Uterus (tissue), 4 donors: Measurements from ENCODE around the gene COL25A1. TPM values are rescaled to one million over a fixed set of nuclear protein-coding genes. Genes with fewer than 3 reads are reported as not detected.

ENCODE experiments used
- DNase-seq, 2 donors: peaks; one replicate each; pipeline ENCODE4 v3.0.0-alpha.2; 2019 to 2020
- H3K27ac ChIP-seq, 2 donors: fragments of 200-600 bp; sonication (generic); 1 replicate in 1 of 2; 2 replicates in 1 of 2; pipeline ENCODE4 v1.5.1; 2016 to 2018
- H3K27me3 ChIP-seq, 2 donors: fragments of 200-600 bp; sonication (generic); one replicate each; pipeline ENCODE4 v1.5.1; 2018 to 2019; ENCODE audit warnings: control low read depth in 1 of 2
- H3K36me3 ChIP-seq, 2 donors: fragments of 200-600 bp; sonication (generic); one replicate each; pipeline ENCODE4 v1.5.1; 2019; ENCODE audit warnings: control low read depth in 1 of 2
- H3K4me1 ChIP-seq, 2 donors: fragments of 200-600 bp; sonication (generic); one replicate each; pipeline ENCODE4 v1.5.1; 2018 to 2019; ENCODE audit warnings: control low read depth in 1 of 2
- H3K4me3 ChIP-seq, 2 donors: fragments of 200-600 bp; sonication (generic); 1 replicate in 1 of 2; 2 replicates in 1 of 2; pipeline ENCODE4 v1.5.1; 2018 to 2019; ENCODE audit warnings: mild to moderate bottlenecking in 1 of 2
- H3K9me3 ChIP-seq, 2 donors: fragments of 200-600 bp; sonication (generic); one replicate each; pipeline ENCODE4 v1.5.1; 2019; ENCODE audit warnings: control low read depth in 1 of 2
- CTCF ChIP-seq, 4 experiments: fragments of 200-600 bp in 2 of 4; fragments of 450-650 bp in 2 of 4; sonication (generic) in 2 of 4; IDR thresholded peaks; one replicate each; pipeline ENCODE4 v1.5.1; 2016 to 2019; ENCODE audit warnings: antibody characterized with exemption in 4 of 4, mild to moderate bottlenecking in 2 of 4, moderate library complexity in 1 of 4
- POLR2A ChIP-seq, 2 donors: fragments of 450-650 bp; IDR thresholded peaks; one replicate each; pipeline ENCODE4 v1.6.1; 2016; ENCODE audit warnings: antibody characterized with exemption in 2 of 2, mild to moderate bottlenecking in 1 of 2, moderate library complexity in 1 of 2
- intact Hi-C: fragments of 100-400 bp; cut with DNase I; formaldehyde crosslinking; loops from one replicate; pipeline ENCODE4 v1.15.1; 2023; ENCODE audit warnings: low total_unique reads
- total RNA-seq, 4 donors: library from RNA; depleted of rRNA in 3 of 4; stranded (reverse); fragments of >200 nt in 3 of 4; gene quantifications; one replicate each; pipeline versions ENCODE4 v1.1.0 to v1.2.4, GENCODE V29; 2014 to 2023
- donor health status: DM: yes; HTN: yes; CAD: no.

Gene COL25A1
- total RNA-seq, 4 donors from 2014 or later, result 0.26 to 41.1 (median 1.8) TPM; not detected in 1

DNA sequence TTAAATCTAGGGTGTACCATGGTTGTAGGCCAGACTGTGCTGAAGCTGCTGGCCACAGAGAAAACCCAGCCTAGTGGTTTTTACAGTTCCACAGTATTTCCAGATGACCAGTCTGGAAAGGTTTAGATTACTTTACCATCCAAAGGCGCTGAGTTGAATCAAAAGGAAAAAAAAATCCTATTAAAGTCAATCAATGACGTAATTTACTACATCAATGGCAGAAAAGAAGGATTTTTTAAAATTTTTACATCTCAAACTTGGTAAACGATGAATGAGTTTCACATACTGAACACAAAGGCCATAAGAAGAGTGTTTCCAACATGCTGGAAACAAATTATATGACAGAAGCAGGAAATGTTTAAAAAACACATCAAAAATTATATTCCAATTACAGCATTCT lies 409.0 kb downstream of the COL25A1 start:
- Histone ChIP-seq H3K27ac (no peak overlapping the region), H3K27me3 (no peaks in the 10 kb centered on the region), H3K36me3 (no peaks in the 10 kb centered on the region), H3K4me1 (no peaks in the 10 kb centered on the region), H3K9me3 (no peaks in the 10 kb centered on the region), H3K4me3 (no peak overlapping the region)
- DNase-seq, result no peak
- intact Hi-C loops, result no loop called here
- no peak for TF ChIP-seq POLR2A (IDR thresholded peaks at IDR 0.05)
- no peak for TF ChIP-seq CTCF (IDR thresholded peaks at IDR 0.05)

- intact Hi-C loops, result no loop called here
- Histone ChIP-seq H3K36me3 (no peaks in the 10 kb centered on the region), H3K4me1 (no peaks in the 10 kb centered on the region), H3K4me3 (no peak overlapping the region), H3K27ac (no peak overlapping the region), H3K27me3 (no peaks in the 10 kb centered on the region), H3K9me3 (no peaks in the 10 kb centered on the region)
- no peak for DNase-seq
- TF ChIP-seq POLR2A (IDR thresholded peaks at IDR 0.05) (no peak), CTCF (IDR thresholded peaks at IDR 0.05) (no peak)
Observed at GRCh38 chr4:108891896-108892590, 410.4 kb downstream of the COL25A1 start.

- TF ChIP-seq POLR2A (IDR thresholded peaks at IDR 0.05) (no peak), CTCF (IDR thresholded peaks at IDR 0.05) (no peak)
- no peak overlapping the region for H3K27ac ChIP-seq
- H3K4me3 ChIP-seq, result no peak overlapping the region
- H3K9me3 ChIP-seq, result no peaks in the 10 kb centered on the region
- H3K36me3 ChIP-seq, result no peaks in the 10 kb centered on the region
- H3K4me1 ChIP-seq, result no peaks in the 10 kb centered on the region
- intact Hi-C loops, result no loop called here
- H3K27me3 ChIP-seq, result no peaks in the 10 kb centered on the region
- no peak for DNase-seq
Observed at GRCh38 chr4:108890484-108890881, 412.0 kb downstream of the COL25A1 start.

DNA sequence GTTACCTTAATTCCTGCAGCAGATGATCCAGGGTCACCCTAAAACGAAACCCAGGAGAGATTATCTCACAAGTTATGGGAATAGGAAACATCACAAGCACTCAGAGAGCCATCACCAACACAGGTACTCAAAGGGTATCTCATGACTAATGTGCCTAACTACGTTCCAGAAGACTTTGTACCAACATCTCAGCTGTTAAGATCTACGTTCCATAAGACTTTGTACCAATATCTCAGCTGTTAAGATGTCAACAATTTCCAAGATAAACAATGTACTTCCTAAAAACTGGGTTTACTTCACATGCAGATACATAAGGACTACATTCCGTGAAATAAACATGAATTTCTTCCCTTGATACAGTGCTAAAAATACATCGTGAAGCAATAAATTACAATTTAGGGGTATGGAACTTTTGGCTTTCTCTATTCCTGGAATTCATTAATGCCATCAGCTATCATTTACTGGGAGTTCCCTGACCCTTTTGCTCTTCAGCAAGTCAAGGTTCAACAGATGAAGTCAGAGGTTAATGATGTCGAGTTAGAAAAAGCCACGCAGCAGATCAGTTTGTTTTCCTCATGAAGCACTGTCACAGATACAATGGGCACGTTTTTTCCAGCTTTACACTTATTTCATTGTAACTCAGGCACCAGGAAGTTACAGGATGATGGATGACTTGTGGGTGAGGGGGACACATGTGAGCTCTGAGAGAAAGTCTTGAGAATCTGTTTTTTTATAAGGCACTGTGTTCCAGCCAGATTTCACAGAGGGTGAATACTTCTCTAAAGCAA lies 412.6 kb downstream of the COL25A1 start:
- Histone ChIP-seq H3K36me3 (no peaks in the 10 kb centered on the region), H3K9me3 (no peaks in the 10 kb centered on the region), H3K4me1 (no peaks in the 10 kb centered on the region), H3K27me3 (no peaks in the 10 kb centered on the region), H3K27ac (no peak overlapping the region), H3K4me3 (no peak overlapping the region)
- TF ChIP-seq POLR2A (IDR thresholded peaks at IDR 0.05) (no peak), CTCF (IDR thresholded peaks at IDR 0.05) (no peak)
- intact Hi-C loops, result no loop called here
- DNase-seq, result no peak

DNA sequence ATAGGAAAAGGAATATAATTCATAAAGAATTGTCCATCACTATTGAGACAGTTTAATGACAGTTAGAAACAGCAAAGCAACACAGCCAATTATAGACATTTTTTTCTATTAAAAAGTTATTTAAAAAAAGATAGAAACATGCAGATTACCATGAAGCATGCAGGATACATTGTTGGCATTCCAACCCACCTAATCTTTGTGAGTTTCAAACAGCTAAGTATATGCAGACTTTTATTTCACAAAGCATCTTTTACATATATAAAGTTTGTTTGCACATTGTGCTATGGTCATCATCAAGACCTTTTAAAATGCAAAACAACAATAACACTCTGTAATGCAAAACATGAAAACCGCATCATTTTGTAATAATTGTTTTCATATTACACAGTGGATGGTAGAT lies 413.7 kb downstream of the COL25A1 start:
- Histone ChIP-seq H3K36me3 (no peaks in the 10 kb centered on the region), H3K9me3 (no peaks in the 10 kb centered on the region), H3K4me3 (no peak overlapping the region), H3K4me1 (no peaks in the 10 kb centered on the region), H3K27ac (no peak overlapping the region), H3K27me3 (no peaks in the 10 kb centered on the region)
- no peak for DNase-seq
- TF ChIP-seq CTCF (IDR thresholded peaks at IDR 0.05), result no peak
- no peak for TF ChIP-seq POLR2A (IDR thresholded peaks at IDR 0.05)
- intact Hi-C loops, result no loop called here
